Jurkat, Clone E6-1 (cell line): ENCODE measurements around the gene ANO4.

Source experiments
- DNase-seq: peaks from one replicate; pipeline ENCODE4 v3.0.0-alpha.2; 2011; ENCODE audit warnings: low read depth, low spot score
- H3K4me3 ChIP-seq: 2 replicates; pipeline ENCODE4 v1.5.1; 2011; ENCODE audit warnings: mild to moderate bottlenecking, low read length, control low read depth, moderate library complexity

ANO4 gene

GRCh38 chr12:100860611-100861010, 66.0 kb downstream of the ANO4 start:
- DNase-seq, result no peak
- H3K4me3 ChIP-seq, result no peak overlapping the region

DNA sequence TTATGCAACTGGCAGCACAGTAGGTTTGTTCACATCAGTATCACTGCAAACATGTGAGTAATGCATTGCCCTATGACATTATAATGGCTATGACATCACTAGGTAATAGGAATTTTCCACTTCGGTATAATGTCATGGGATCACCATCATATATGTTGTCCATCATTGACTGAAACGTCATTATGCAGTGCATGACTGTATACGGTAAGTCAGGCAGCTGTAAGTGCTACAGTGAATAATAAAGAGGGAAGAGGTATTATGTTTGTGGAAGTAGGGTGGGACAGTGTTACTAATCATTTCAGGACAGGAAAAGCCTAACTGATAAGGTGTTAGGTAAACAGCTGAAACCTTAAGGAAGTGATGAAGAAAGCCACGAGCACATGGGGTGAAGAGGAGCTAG, 68.1 kb downstream of the ANO4 start:
- DNase-seq, result no peak
- H3K4me3 ChIP-seq, result no peak overlapping the region

DNA sequence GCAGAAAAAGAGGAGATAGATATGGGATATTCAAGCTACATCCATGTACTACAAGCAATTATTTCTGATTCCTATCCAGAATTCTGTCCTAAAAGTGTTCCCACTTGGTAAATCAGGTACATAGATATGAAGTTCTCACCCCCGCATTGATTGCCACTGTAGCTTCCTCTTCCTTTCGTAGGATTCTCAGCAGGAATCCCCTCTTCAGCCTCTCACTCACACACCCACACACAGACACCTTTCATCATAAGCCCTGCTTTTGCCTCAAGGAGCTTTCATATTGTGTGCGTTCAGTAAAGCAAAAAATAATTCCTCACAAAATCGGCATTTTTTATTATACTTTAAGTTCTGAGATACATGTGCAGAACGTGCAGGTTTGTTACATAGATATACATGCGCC, 69.8 kb downstream of the ANO4 start:
- no peak for DNase-seq
- H3K4me3 ChIP-seq, result no peak overlapping the region

DNA sequence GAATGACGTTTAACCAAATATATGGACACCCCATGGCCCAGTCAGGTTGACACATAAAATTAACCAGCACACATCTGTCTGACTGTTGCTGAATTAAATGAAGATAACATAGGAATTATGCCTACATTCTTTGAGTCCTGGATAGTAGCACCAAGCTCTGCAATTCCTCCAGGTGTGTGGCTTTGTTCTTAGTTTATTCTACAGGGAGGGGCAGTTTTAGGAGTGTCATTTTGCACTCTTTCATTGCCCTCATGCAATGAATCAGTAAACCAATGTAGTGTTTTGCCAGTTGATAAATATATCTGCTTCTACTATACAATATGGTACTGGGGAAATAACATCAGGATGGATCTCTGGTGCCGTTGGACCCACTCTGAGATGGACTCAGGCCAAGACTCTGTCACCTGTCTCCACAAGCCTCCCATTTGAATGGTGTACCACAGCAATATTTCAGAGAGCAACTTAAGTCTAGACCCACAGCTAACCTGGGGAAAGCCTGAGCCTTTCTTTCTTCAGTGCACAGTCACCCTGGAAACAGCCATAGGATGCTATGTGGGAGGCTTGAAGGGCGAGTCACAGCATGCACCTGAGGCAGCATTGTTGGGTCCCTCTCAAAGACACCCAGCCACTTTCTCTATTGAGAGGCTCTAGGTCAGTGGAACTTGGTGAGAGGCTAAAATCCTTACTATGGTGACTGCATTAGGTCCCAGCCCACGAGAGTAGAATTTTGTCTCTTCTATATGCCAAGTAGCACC, 73.2 kb downstream of the ANO4 start:
- no peak for DNase-seq
- H3K4me3 ChIP-seq, result no peak overlapping the region

GRCh38 chr12:100868487-100868886, 73.9 kb downstream of the ANO4 start:
- DNase-seq, result no peak
- no peak overlapping the region for H3K4me3 ChIP-seq

DNA sequence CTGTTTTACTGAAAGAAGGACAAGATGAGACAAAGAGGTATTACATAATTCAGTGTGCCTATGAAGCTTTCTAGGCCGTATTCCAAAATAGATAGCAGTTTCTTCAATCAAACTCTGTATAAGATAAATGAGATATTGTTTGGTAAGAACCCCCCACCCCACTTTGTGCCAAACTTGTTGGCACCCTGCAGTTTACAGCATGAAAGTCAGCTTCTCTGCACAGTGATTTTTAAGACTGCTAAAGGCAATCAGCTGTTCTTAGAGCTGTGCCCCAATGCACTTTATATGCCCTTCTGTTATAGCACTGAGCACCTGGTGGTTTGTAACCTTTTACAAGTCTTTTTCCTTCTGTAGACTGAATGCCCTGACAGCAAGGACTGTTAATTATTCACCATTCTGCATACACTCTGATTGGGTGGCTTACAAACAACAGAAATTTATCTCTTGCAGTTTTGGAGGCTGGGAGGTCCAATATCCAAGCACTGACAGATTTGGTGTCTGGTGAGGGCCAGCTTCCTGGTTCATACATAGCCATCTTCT, 76.7 kb downstream of the ANO4 start:
- H3K4me3 ChIP-seq, result no peak overlapping the region
- no peak for DNase-seq

- no peak overlapping the region for H3K4me3 ChIP-seq
- DNase-seq, result no peak
Measured at GRCh38 chr12:100875156-100875555, 80.6 kb downstream of the ANO4 start.

DNA sequence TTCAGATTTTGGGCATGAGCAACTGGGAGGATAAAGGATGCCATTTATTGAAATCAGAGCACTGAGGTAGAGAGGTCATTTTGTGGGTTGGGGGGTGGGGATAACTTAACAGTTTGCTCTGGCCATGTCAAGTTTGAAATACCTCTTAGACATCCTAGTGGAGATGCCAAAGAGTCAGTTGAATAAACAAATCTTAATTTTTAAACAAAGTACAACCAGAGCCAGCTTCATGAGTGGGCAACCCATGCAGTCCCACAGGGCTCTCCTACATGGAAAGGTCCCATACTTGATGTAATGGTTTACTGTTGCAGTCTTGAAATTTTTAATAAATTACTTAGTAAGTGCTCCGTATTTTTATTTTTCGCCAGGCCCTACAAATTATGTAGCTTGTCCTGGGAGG, 81.2 kb downstream of the ANO4 start:
- no peak for DNase-seq
- H3K4me3 ChIP-seq, result no peak overlapping the region

GRCh38 chr12:100877776-100878175, 83.2 kb downstream of the ANO4 start:
- DNase-seq, result no peak
- H3K4me3 ChIP-seq, result no peak overlapping the region

DNA sequence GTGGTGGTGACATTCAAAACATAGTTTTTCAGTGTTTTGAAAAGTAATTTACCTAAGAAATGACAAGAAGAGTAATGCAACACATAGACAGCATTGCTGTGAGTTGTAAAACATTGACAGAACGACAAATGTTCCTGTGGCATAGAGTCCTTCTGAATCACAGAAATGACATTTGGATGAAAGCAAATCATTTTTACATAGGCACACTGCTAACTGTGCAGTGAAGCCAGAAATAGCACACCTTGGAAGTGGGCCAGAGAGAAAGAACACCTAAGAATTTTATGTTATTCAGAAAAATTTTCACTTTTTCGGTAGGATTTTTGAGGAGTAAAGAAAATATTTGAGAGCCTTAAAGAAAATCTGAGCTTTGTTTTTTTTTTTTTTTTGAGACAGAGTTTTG, 100.6 kb downstream of the ANO4 start:
- DNase-seq, result no peak
- no peak overlapping the region for H3K4me3 ChIP-seq

GRCh38 chr12:100896192-100896591, 101.6 kb downstream of the ANO4 start:
- DNase-seq, result no peak
- no peak overlapping the region for H3K4me3 ChIP-seq

DNA sequence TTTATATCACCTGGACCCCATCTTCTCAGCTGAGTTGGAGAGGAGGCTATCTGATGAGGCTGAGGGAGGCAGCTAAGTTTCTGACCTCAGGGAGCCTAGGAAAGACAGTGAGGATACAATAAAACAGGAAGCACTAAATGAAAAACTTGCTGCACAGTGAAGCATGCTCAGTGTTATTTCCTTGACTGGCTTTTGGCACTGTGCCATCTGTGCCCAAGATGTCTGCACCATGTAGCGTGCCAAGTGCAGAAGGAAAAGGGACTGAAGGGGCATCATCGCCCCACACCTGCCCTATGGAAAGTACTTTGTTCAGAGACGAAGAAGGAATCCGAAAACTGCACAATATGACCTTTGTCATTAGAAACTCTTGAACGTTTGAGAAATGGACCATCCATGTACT, 102.7 kb downstream of the ANO4 start:
- DNase-seq, result no peak

GRCh38 chr12:100899301-100899700, 104.7 kb downstream of the ANO4 start:
- H3K4me3 ChIP-seq, result no peak overlapping the region
- no peak for DNase-seq

More for the DNA sequence above, 102.7 kb downstream of the ANO4 start:
- no peak overlapping the region for H3K4me3 ChIP-seq

GRCh38 chr12:100900808-100901207, 106.2 kb downstream of the ANO4 start:
- no peak overlapping the region for H3K4me3 ChIP-seq
- no peak for DNase-seq

DNA sequence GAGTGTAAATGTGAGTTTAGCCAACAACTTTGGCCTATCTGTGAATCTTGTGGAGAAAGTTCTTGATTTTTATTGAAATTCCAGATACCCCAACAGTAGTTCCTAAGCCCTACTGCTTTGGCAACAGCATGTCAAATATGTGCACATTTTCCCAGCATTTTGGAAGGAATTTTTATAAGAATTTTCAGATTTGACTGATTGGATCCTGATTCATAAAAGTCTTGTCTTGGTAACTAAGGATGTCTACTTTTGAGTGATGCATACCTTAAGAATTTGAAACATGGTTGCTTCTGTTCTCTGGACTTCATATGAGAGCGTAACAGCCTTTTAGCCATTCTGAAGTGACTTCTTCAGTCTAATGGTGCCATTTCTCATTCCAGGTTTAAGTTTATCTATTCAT, 106.7 kb downstream of the ANO4 start:
- no peak overlapping the region for H3K4me3 ChIP-seq
- DNase-seq, result no peak

- DNase-seq, result no peak
- H3K4me3 ChIP-seq, result no peak overlapping the region
Measured at GRCh38 chr12:100904270-100904669, 109.7 kb downstream of the ANO4 start.

- no peak for DNase-seq
- H3K4me3 ChIP-seq, result no peak overlapping the region
Measured at GRCh38 chr12:100908501-100908900, 113.9 kb downstream of the ANO4 start.

GRCh38 chr12:100913872-100914592, 119.5 kb downstream of the ANO4 start:
- H3K4me3 ChIP-seq, result no peak overlapping the region
- no peak for DNase-seq

- DNase-seq, result no peak
- H3K4me3 ChIP-seq, result no peak overlapping the region
Measured at GRCh38 chr12:100919116-100919515, 124.5 kb downstream of the ANO4 start.

DNA sequence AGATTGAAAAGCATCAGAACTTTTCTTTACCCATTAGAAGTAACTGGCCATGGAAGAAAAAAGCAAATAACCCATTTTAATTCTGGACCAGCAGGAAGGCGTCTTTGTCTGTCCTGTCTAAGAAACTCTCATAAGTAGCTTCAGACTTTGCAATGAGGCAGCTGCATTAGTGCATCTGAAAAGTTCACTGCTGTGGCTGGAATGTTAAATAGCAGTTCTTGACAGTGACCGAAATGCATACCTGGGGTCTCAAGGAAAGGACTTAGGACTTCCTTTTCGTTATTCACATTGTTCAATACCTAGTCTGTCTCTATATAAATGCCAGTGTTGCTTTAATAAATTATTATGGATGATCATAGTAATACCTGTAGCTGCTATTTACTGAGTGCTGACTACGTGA, 125.9 kb downstream of the ANO4 start:
- no peak overlapping the region for H3K4me3 ChIP-seq
- no peak for DNase-seq
